ENCODE data around the gene ALPL. TPM values are rescaled to one million over a fixed set of nuclear protein-coding genes. Genes with fewer than 3 reads are reported as not detected.

Gene ALPL
- total RNA-seq, 6 donors from 2014 or later = 72.3 to 327 (median 182) TPM

DNA sequence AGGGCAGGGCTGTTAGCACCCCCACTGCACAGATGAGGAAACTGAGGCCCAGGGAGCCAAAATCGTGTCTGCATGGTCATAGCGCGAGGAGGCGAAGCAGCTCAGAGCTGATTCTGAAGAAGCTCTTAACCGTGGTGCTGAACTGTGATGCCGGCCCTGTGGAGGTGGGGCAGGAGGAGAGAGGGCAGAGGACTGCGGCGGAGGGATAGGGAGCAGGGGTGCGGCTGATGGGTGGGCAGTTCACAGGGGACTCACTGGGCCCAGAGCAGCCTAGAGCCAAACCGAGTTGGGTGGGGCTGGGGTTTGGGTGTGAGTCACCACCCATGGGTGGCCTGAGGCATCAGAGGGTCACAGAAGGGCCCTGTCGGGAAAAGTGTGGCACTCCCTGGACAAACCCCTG is 85.3 kb downstream of the ALPL start:
- no peak for TF ChIP-seq EP300 (IDR thresholded peaks at IDR 0.05)
- TF ChIP-seq, protein P1, sequence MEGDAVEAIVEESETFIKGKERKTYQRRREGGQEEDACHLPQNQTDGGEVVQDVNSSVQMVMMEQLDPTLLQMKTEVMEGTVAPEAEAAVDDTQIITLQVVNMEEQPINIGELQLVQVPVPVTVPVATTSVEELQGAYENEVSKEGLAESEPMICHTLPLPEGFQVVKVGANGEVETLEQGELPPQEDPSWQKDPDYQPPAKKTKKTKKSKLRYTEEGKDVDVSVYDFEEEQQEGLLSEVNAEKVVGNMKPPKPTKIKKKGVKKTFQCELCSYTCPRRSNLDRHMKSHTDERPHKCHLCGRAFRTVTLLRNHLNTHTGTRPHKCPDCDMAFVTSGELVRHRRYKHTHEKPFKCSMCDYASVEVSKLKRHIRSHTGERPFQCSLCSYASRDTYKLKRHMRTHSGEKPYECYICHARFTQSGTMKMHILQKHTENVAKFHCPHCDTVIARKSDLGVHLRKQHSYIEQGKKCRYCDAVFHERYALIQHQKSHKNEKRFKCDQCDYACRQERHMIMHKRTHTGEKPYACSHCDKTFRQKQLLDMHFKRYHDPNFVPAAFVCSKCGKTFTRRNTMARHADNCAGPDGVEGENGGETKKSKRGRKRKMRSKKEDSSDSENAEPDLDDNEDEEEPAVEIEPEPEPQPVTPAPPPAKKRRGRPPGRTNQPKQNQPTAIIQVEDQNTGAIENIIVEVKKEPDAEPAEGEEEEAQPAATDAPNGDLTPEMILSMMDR (IDR thresholded peaks at IDR 0.05) = no peak
- no peak for TF ChIP-seq POLR2A (IDR thresholded peaks at IDR 0.05)
- TF ChIP-seq POLR2AphosphoS5 (IDR thresholded peaks at IDR 0.05) = no peak
- peaks cover 0 to 12% (median 0%) of the 10 kb centered on the region in 4 donors for H3K36me3 ChIP-seq
- H3K27me3 ChIP-seq = no peaks in the 10 kb centered on the region
- H3K9me3 ChIP-seq = no peaks in the 10 kb centered on the region
- H3K4me1 ChIP-seq = peaks cover 0 to 9% (median 5%) of the 10 kb centered on the region in 4 donors
- ATAC-seq (ENCODE audit: low FRiP score in 2 of 2) (no peak), DNase-seq (no peak)
- no peak overlapping the region for H3K27ac ChIP-seq
- WGBS, 2 donors = 67 to 77% methylated on average over 9 to 11 of the region's 11 CpGs
- no peak overlapping the region for H3K4me3 ChIP-seq

- Histone ChIP-seq H3K4me3 (no peak overlapping the region), H3K27ac (no peak overlapping the region), H3K9me3 (no peaks in the 10 kb centered on the region), H3K27me3 (no peaks in the 10 kb centered on the region), H3K36me3 (peaks cover 0 to 13% (median 0%) of the 10 kb centered on the region in 4 donors), H3K4me1 (peaks cover 0 to 6% (median 4%) of the 10 kb centered on the region in 4 donors)
- peak in 1 of 2 donors; percentile 74 for DNase-seq
- ATAC-seq (ENCODE audit: low FRiP score in 2 of 2) = peak in 1 of 2 donors; percentile 40
- TF ChIP-seq EP300 (IDR thresholded peaks at IDR 0.05) = no peak
- TF ChIP-seq, protein P1 (IDR thresholded peaks at IDR 0.05) = peak; percentile 43 to 71 (median 66)
- WGBS, 2 donors = 59 to 62% methylated on average over 24 to 26 of the region's 26 CpGs
These were observed 86.0 kb downstream of the ALPL start for GRCh38 chr1:21594935-21595897.

- no peaks in the 10 kb centered on the region for H3K27me3 ChIP-seq
- no peak for DNase-seq
- no peak for ATAC-seq (ENCODE audit: low FRiP score in 2 of 2)
- H3K4me3 ChIP-seq = no peak overlapping the region
- H3K27ac ChIP-seq = no peak overlapping the region
- WGBS, 2 donors = 77 to 83% methylated on average over 6 to 11 of the region's 11 CpGs
- H3K36me3 ChIP-seq = peaks cover 0 to 13% (median 0%) of the 10 kb centered on the region in 4 donors
- TF ChIP-seq, protein P1 (IDR thresholded peaks at IDR 0.05) = no peak
- TF ChIP-seq POLR2A (IDR thresholded peaks at IDR 0.05) (no peak), EP300 (IDR thresholded peaks at IDR 0.05) (no peak), POLR2AphosphoS5 (IDR thresholded peaks at IDR 0.05) (no peak)
- no peaks in the 10 kb centered on the region for H3K9me3 ChIP-seq
- H3K4me1 ChIP-seq = peaks cover 0 to under 1% (median 0%) of the 10 kb centered on the region in 4 donors
These were observed 87.0 kb downstream of the ALPL start for GRCh38 chr1:21596174-21596573.

DNA sequence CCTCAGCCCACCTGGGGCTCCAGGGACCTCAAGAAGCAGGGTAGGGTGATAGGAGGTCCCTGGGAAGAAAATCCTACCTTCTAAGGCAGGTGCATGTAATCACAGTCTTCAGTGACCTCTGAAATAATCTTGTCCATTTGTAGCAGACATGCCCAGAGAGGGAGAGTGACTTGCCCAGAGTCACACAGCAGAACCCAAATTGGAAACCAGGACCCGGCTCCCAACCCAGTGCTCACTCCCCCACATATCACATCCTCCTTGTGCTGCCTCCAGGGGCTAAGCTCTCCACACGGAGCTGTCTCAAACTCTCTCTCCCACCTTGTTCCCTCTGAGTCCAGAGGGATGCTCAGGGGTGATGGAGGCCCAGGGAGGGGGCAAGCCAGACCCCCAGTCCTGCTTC is 87.4 kb downstream of the ALPL start:
- Histone ChIP-seq H3K4me3 (no peak overlapping the region), H3K27me3 (no peaks in the 10 kb centered on the region), H3K9me3 (no peaks in the 10 kb centered on the region), H3K4me1 (no peaks in the 10 kb centered on the region), H3K36me3 (peaks cover 0 to 13% (median 0%) of the 10 kb centered on the region in 4 donors), H3K27ac (no peak overlapping the region)
- WGBS, 2 donors = 29 to 94% methylated on average over 1 to 2 of the region's 2 CpGs
- no peak for ATAC-seq (ENCODE audit: low FRiP score in 2 of 2)
- DNase-seq = no peak
- TF ChIP-seq POLR2AphosphoS5 (IDR thresholded peaks at IDR 0.05) = no peak
- TF ChIP-seq, protein P1 (IDR thresholded peaks at IDR 0.05) = no peak
- no peak for TF ChIP-seq POLR2A (IDR thresholded peaks at IDR 0.05)
- no peak for TF ChIP-seq EP300 (IDR thresholded peaks at IDR 0.05)

Data from upper lobe of left lung (tissue), 6 donors.